A673 (cell line): ENCODE data around the gene NQO1. TPM values are rescaled to one million over a fixed set of nuclear protein-coding genes. Genes with fewer than 3 reads are reported as not detected.

ENCODE experiments used
- BruUV-seq: library from RNA; stranded (reverse); fragments of 400-500 nt; replicated peaks from 2 replicates; lab custom pipeline; 2021; lab: Mats Ljungman, UMichigan
- CTCF ChIA-PET: fragments of 300-600 bp; sonication (Branson Sonifier 250); formaldehyde crosslinking; loops from one replicate; lab custom pipeline; 2022; ENCODE audit warnings: antibody characterized with exemption; lab: Charles Lee
- POLR2A ChIA-PET: fragments of 300-600 bp; sonication (Branson Sonifier 250); formaldehyde crosslinking; loops from one replicate; lab custom pipeline; 2022; ENCODE audit warnings: antibody characterized with exemption; ENCODE audit not compliant: low non-redundant PET; lab: Charles Lee
- DNase-seq: peaks from one replicate; pipeline ENCODE4 v3.0.0-alpha.2; 2015; ENCODE audit warnings: low spot score
- H3K27ac ChIP-seq: fragments of 200-600 bp; sonication (generic); 2 replicates; pipeline ENCODE4 v1.5.1; 2016; ENCODE audit warnings: mixed run types, low read depth, mild to moderate bottlenecking, mixed read lengths, antibody characterized with exemption, low read length; ENCODE audit not compliant: poor library complexity, severe bottlenecking
- H3K27me3 ChIP-seq: fragments of 200-600 bp; sonication (generic); replicated peaks from 2 replicates; pipeline ENCODE4 v1.6.1; 2017; ENCODE audit warnings: mixed run types, low read depth, mild to moderate bottlenecking, mixed read lengths, antibody characterized with exemption, low read length; ENCODE audit not compliant: insufficient read depth, poor library complexity
- H3K36me3 ChIP-seq: fragments of 200-600 bp; sonication (generic); 2 replicates; pipeline ENCODE4 v1.6.1; 2016; ENCODE audit warnings: mixed run types, mild to moderate bottlenecking, mixed read lengths, antibody characterized with exemption, low read length; ENCODE audit not compliant: insufficient read depth, poor library complexity, severe bottlenecking
- H3K4me1 ChIP-seq: fragments of 200-600 bp; sonication (generic); 2 replicates; pipeline ENCODE4 v1.6.1; 2017; ENCODE audit warnings: mixed run types, mild to moderate bottlenecking, mixed read lengths, antibody characterized with exemption, low read length; ENCODE audit not compliant: insufficient read depth, poor library complexity, severe bottlenecking
- H3K4me3 ChIP-seq: fragments of 200-600 bp; sonication (generic); 2 replicates; pipeline ENCODE4 v1.5.1; 2016; ENCODE audit warnings: low read depth, mixed run types, mild to moderate bottlenecking, mixed read lengths, low read length; ENCODE audit not compliant: poor library complexity, severe bottlenecking
- H3K9me3 ChIP-seq: fragments of 200-600 bp; sonication (generic); 2 replicates; pipeline ENCODE4 v1.6.1; 2016; ENCODE audit warnings: mixed run types, low read depth, mild to moderate bottlenecking, mixed read lengths, antibody characterized with exemption, low read length; ENCODE audit not compliant: poor library complexity, severe bottlenecking
- EZH2 ChIP-seq: fragments of 200-600 bp; sonication (generic); IDR thresholded peaks from 2 replicates; pipeline ENCODE4 v1.6.1; 2017; ENCODE audit warnings: borderline replicate concordance, low read depth, mild to moderate bottlenecking, mixed read lengths, antibody characterized with exemption, low read length; ENCODE audit not compliant: poor library complexity, severe bottlenecking
- intact Hi-C: fragments of 100-400 bp; cut with micrococcal nuclease; formaldehyde crosslinking; loops from one replicate; pipeline ENCODE4 v1.10.0; 2022; ENCODE audit not compliant: unreplicated experiment
- total RNA-seq: library from RNA; stranded (reverse); gene quantifications from 2 replicates; pipeline ENCODE4 v1.2.3, GENCODE V29; 2021
- TF ChIP-seq, protein P1 (sequence below): fragments of 300-800, 200-600 bp; sonication (generic); conservative IDR thresholded peaks from 2 replicates; pipeline ENCODE4 v1.5.1; 2017; ENCODE audit warnings: low read depth, mild to moderate bottlenecking, antibody characterized with exemption, low read length, moderate library complexity, mixed read lengths

Gene NQO1
- total RNA-seq, 1 experiment from 2014 or later, result 61.7 TPM

DNA sequence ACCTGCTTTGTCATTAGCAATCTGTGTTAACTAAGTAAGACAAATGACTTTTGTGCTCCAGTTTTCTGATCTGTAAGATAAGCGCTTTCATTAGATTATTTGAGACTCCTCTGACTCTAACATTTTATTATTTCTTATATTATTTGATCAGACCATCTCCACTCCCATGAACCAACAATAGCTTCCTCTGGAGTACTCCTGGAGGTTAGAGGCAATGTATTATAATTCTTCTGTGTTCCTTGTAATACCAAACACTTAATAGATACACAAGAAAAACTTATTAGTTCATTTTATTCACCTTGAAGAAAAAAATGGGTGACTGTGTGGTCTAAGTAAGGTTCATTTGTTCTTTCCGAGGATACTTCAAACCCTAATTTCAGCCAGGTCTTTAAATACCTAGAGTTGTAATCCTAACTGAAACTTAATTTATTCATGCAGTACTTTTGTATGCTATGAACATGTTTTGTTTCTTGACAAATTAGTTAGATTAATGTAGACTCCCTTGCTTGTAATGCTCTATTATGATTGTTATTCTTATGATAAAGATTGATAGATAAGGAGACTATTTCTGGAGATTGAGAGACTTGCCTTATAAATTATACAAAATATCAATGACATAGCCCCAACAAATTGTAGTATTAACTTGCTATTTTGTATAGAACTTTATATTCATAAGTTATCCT is 53.9 kb downstream of the NQO1 start:
- DNase-seq, result no peak
- H3K9me3 ChIP-seq, result no peaks in the 10 kb centered on the region
- H3K27ac ChIP-seq, result no peak overlapping the region
- no peaks in the 10 kb centered on the region for H3K4me1 ChIP-seq
- no peak for TF ChIP-seq EZH2
- TF ChIP-seq, protein P1, sequence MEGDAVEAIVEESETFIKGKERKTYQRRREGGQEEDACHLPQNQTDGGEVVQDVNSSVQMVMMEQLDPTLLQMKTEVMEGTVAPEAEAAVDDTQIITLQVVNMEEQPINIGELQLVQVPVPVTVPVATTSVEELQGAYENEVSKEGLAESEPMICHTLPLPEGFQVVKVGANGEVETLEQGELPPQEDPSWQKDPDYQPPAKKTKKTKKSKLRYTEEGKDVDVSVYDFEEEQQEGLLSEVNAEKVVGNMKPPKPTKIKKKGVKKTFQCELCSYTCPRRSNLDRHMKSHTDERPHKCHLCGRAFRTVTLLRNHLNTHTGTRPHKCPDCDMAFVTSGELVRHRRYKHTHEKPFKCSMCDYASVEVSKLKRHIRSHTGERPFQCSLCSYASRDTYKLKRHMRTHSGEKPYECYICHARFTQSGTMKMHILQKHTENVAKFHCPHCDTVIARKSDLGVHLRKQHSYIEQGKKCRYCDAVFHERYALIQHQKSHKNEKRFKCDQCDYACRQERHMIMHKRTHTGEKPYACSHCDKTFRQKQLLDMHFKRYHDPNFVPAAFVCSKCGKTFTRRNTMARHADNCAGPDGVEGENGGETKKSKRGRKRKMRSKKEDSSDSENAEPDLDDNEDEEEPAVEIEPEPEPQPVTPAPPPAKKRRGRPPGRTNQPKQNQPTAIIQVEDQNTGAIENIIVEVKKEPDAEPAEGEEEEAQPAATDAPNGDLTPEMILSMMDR, result no peak
- H3K36me3 ChIP-seq, result peaks cover 7% of the 10 kb centered on the region
- BruUV-seq, result no TSS peak
- ChIA-PET POLR2A (no interaction called here), CTCF (no interaction called here)
- no peak overlapping the region for H3K4me3 ChIP-seq
- H3K27me3 ChIP-seq, result no peaks in the 10 kb centered on the region
- intact Hi-C loops, result no loop called here

DNA sequence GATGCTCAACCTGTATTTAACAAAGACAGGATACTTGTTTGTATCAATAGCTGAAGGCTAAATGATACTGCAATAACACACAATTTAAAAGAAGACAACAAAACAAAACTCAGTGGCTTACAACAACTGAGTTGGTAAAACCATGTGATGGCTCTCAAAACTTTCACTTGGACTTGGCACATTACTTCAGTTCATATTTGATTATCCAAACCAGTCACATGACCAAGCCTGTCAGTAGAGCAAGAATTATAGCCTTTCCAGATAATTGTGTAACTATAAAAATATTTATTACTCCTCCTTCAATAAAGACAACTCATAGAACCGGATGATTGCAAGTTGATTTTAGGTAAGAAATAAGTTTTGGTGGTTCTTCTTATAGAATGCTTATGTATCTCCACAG is 56.8 kb downstream of the NQO1 start:
- intact Hi-C loops, result no loop called here
- Histone ChIP-seq H3K27me3 (no peaks in the 10 kb centered on the region), H3K27ac (no peak overlapping the region), H3K36me3 (no peaks in the 10 kb centered on the region), H3K9me3 (no peaks in the 10 kb centered on the region), H3K4me1 (no peaks in the 10 kb centered on the region), H3K4me3 (no peak overlapping the region)
- TF ChIP-seq, protein P1, result no peak
- TF ChIP-seq EZH2, result no peak
- ChIA-PET CTCF (interaction anchor here (1.1 kb wide), 1 partner anchor 271 kb away, joined by 3 read pairs; no protein-coding TSS in a partner anchor), POLR2A (no interaction called here)
- no peak for DNase-seq
- BruUV-seq, result no TSS peak

DNA sequence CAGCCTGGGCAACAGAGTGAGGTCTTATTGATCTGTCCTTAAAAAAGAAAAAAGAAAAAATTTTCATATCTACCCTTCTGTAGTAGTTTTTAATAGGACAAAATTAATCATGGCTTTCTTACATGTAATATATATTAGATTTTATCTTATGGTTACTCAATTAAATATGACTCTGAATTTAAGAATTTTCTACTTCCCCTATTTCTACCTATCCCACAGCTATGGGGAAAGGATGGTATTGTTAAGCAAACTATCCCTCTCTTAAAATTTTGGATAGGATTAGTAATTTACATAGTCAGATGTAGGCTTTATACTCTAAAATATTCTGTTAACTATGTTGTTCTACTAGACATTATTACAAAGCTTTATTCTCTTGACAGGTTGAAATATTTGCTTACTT is 62.5 kb downstream of the NQO1 start:
- intact Hi-C loops, result no loop called here
- POLR2A ChIA-PET, result interaction anchor here (0.7 kb wide), 1 partner anchor 47 kb away, joined by 4 read pairs; no protein-coding TSS in a partner anchor

More for the DNA sequence above, 62.5 kb downstream of the NQO1 start:
- peaks cover 8% of the 10 kb centered on the region for H3K36me3 ChIP-seq
- CTCF ChIA-PET, result no interaction called here
- no peak for DNase-seq
- H3K4me3 ChIP-seq, result no peak overlapping the region
- no TSS peak for BruUV-seq
- H3K4me1 ChIP-seq, result no peaks in the 10 kb centered on the region
- no peak for TF ChIP-seq EZH2
- TF ChIP-seq, protein P1, result no peak
- no peaks in the 10 kb centered on the region for H3K27me3 ChIP-seq
- no peaks in the 10 kb centered on the region for H3K9me3 ChIP-seq
- no peak overlapping the region for H3K27ac ChIP-seq
